GM23338 (cell line): ENCODE results near the gene NYAP1.

Experiments
- CREB1 ChIP-seq: fragments of 250-450 bp; sonication (Bioruptor Pico); IDR thresholded peaks from 2 replicates; pipeline ENCODE4 v1.5.0; 2020; ENCODE audit warnings: low read depth, mild to moderate bottlenecking, moderate library complexity
- EZH2 ChIP-seq: fragments of 200-600 bp; sonication (generic); IDR thresholded peaks from one replicate; pipeline ENCODE4 v1.8.0; 2017; ENCODE audit warnings: antibody characterized with exemption, mild to moderate bottlenecking, low read depth; ENCODE audit not compliant: unreplicated experiment
- EZH2phosphoT487 ChIP-seq: fragments of 200-600 bp; sonication (generic); IDR thresholded peaks from one replicate; pipeline ENCODE4 v1.8.1; 2018; ENCODE audit warnings: antibody characterized with exemption; ENCODE audit not compliant: unreplicated experiment
- JUNB ChIP-seq: IDR thresholded peaks from one replicate; pipeline ENCODE4 v1.6.1; 2016; ENCODE audit warnings: antibody characterized with exemption; ENCODE audit not compliant: unreplicated experiment
- POLR2AphosphoS5 ChIP-seq: IDR thresholded peaks from 2 replicates; pipeline ENCODE4 v1.6.1; 2016; ENCODE audit warnings: antibody characterized with exemption, low read depth
- STAT1 ChIP-seq: IDR thresholded peaks from one replicate; pipeline ENCODE4 v1.6.1; 2016; ENCODE audit warnings: antibody characterized with exemption; ENCODE audit not compliant: unreplicated experiment
- TF ChIP-seq, protein P1 (sequence below), 2 experiments: fragments of 200-600 bp in 1 of 2; sonication (generic) in 1 of 2; conservative IDR thresholded peaks; 2 replicates each; pipeline versions ENCODE4 v1.5.1 to v1.6.1; 2016 to 2017; ENCODE audit warnings: antibody characterized with exemption in 2 of 2, low read depth in 2 of 2, mild to moderate bottlenecking in 2 of 2, moderate library complexity in 1 of 2
- TF ChIP-seq, protein P2 (sequence below): IDR thresholded peaks from 2 replicates; pipeline ENCODE4 v1.6.1; 2016; ENCODE audit warnings: antibody characterized with exemption
- TF ChIP-seq, protein P3 (sequence below): IDR thresholded peaks from one replicate; pipeline ENCODE4 v1.6.1; 2018; ENCODE audit warnings: antibody characterized with exemption; ENCODE audit not compliant: unreplicated experiment

DNA sequence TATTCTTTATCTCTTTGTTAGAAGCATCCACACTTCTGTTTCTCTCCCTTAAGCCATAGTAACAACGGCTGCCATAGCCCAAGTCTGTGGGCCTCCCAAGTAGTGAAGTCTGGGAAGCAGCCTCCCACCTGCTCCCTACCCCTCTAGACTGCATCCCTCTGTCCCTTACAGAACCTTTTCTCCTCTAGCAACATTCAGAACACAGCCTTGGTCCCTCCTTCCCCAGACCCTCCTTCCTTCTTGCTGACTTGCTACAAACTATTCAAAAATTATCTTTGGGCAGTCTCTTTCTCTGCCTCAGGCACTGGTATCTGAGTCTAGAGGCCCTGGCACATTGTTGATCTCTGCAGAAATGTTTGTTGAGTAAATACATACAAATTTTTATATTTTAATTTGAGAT is 2.3 kb upstream of the NYAP1 start:
- TF ChIP-seq, protein P1, sequence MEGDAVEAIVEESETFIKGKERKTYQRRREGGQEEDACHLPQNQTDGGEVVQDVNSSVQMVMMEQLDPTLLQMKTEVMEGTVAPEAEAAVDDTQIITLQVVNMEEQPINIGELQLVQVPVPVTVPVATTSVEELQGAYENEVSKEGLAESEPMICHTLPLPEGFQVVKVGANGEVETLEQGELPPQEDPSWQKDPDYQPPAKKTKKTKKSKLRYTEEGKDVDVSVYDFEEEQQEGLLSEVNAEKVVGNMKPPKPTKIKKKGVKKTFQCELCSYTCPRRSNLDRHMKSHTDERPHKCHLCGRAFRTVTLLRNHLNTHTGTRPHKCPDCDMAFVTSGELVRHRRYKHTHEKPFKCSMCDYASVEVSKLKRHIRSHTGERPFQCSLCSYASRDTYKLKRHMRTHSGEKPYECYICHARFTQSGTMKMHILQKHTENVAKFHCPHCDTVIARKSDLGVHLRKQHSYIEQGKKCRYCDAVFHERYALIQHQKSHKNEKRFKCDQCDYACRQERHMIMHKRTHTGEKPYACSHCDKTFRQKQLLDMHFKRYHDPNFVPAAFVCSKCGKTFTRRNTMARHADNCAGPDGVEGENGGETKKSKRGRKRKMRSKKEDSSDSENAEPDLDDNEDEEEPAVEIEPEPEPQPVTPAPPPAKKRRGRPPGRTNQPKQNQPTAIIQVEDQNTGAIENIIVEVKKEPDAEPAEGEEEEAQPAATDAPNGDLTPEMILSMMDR (conservative IDR thresholded peaks at IDR 0.05; ENCODE audit: low read depth in 2 of 2) = no peak
- TF ChIP-seq POLR2AphosphoS5 = no peak
- no peak for TF ChIP-seq EZH2
- TF ChIP-seq, protein P2, sequence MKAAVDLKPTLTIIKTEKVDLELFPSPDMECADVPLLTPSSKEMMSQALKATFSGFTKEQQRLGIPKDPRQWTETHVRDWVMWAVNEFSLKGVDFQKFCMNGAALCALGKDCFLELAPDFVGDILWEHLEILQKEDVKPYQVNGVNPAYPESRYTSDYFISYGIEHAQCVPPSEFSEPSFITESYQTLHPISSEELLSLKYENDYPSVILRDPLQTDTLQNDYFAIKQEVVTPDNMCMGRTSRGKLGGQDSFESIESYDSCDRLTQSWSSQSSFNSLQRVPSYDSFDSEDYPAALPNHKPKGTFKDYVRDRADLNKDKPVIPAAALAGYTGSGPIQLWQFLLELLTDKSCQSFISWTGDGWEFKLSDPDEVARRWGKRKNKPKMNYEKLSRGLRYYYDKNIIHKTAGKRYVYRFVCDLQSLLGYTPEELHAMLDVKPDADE = no peak
- no peak for TF ChIP-seq CREB1
- no peak for TF ChIP-seq STAT1
- no peak for TF ChIP-seq EZH2phosphoT487
- TF ChIP-seq, protein P3, sequence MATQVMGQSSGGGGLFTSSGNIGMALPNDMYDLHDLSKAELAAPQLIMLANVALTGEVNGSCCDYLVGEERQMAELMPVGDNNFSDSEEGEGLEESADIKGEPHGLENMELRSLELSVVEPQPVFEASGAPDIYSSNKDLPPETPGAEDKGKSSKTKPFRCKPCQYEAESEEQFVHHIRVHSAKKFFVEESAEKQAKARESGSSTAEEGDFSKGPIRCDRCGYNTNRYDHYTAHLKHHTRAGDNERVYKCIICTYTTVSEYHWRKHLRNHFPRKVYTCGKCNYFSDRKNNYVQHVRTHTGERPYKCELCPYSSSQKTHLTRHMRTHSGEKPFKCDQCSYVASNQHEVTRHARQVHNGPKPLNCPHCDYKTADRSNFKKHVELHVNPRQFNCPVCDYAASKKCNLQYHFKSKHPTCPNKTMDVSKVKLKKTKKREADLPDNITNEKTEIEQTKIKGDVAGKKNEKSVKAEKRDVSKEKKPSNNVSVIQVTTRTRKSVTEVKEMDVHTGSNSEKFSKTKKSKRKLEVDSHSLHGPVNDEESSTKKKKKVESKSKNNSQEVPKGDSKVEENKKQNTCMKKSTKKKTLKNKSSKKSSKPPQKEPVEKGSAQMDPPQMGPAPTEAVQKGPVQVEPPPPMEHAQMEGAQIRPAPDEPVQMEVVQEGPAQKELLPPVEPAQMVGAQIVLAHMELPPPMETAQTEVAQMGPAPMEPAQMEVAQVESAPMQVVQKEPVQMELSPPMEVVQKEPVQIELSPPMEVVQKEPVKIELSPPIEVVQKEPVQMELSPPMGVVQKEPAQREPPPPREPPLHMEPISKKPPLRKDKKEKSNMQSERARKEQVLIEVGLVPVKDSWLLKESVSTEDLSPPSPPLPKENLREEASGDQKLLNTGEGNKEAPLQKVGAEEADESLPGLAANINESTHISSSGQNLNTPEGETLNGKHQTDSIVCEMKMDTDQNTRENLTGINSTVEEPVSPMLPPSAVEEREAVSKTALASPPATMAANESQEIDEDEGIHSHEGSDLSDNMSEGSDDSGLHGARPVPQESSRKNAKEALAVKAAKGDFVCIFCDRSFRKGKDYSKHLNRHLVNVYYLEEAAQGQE = no peak
- no peak for TF ChIP-seq JUNB
